ENCODE measurements around the gene CLIC1.

Gene CLIC1

GRCh38 chr6:31728767-31729514 is 7.4 kb downstream of the CLIC1 start, which contains the start of gene DDAH2:
Gene DDAH2 (minus strand): TSS chr6:31729299. CDS start chr6:31729161, 138 bp downstream.
- H3K4me3 ChIP-seq (replicated peaks; ENCODE audit: low read depth, low read length), result peak within 1 kb of the TSS; percentile 64
- TF ChIP-seq, protein P1, sequence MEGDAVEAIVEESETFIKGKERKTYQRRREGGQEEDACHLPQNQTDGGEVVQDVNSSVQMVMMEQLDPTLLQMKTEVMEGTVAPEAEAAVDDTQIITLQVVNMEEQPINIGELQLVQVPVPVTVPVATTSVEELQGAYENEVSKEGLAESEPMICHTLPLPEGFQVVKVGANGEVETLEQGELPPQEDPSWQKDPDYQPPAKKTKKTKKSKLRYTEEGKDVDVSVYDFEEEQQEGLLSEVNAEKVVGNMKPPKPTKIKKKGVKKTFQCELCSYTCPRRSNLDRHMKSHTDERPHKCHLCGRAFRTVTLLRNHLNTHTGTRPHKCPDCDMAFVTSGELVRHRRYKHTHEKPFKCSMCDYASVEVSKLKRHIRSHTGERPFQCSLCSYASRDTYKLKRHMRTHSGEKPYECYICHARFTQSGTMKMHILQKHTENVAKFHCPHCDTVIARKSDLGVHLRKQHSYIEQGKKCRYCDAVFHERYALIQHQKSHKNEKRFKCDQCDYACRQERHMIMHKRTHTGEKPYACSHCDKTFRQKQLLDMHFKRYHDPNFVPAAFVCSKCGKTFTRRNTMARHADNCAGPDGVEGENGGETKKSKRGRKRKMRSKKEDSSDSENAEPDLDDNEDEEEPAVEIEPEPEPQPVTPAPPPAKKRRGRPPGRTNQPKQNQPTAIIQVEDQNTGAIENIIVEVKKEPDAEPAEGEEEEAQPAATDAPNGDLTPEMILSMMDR (IDR thresholded peaks at IDR 0.05; ENCODE audit: insufficient read depth, low read length, poor library complexity, severe bottlenecking), result peak; percentile 92
- no peaks in the 10 kb centered on the region for H3K27me3 ChIP-seq (replicated peaks; ENCODE audit: control insufficient read depth, insufficient read depth, low read length)
- H3K36me3 ChIP-seq (ENCODE audit: control insufficient read depth, insufficient read depth, low read length), result peaks cover 9% of the 10 kb centered on the region
- DNase-seq (ENCODE audit: extremely low read depth, insufficient read length), result no peak

DNA sequence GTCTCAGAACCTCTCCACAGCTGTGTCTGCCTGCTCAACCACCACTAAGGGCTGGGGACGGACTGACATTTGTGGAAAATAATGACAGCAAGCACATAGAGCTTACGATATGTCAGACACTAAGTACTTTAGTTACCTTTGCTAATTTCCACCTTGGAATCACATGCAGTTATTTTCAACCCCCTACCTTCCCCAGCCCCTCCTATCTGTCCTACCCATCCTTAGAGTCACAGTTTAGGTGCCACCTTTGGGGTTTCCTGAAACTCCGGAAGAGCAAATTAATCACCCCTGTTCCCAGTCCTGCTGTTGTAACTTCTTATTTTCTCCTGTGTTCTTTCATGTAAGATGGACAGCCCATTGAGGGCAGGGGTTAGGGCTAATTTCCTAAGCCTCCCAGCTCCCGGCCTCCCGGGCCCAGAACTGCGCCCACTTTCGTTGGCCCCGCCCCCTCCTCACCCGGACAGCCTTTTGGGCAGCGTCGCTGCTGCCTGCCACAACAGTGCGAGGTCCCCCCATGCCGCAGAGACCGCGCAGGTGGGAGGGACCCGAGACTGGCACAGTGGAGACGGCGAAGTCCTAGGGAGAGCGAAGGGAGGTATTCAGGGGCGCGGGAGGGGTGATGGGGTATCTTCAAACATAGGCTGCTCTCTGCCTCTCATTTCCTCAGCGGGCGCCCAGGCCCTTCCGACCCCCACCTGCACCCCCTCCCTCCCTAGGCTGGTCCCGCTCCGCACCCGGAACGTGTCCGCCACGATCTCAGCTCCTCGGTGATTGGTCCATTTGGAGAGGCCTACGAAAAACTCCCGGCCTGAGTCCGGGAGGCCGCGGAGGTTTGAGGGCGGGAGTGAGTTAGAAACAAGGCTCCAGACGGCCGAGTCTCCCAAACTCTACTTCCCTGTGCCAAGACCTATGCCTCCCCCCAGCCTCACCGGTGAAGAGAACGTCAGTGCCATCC is 8.3 kb downstream of the CLIC1 start:
- DNase-seq (ENCODE audit: extremely low read depth, insufficient read length), result peak; percentile 69
- TF ChIP-seq, protein P1 (IDR thresholded peaks at IDR 0.05; ENCODE audit: insufficient read depth, low read length, poor library complexity, severe bottlenecking), result no peak
- Histone ChIP-seq H3K36me3 (ENCODE audit: control insufficient read depth, insufficient read depth, low read length) (peaks cover 4% of the 10 kb centered on the region; the same call in 1 of the 2 replicates), H3K4me3 (replicated peaks; ENCODE audit: low read depth, low read length) (no peak overlapping the region), H3K27me3 (replicated peaks; ENCODE audit: control insufficient read depth, insufficient read depth, low read length) (no peaks in the 10 kb centered on the region)

- H3K36me3 ChIP-seq (ENCODE audit: control insufficient read depth, insufficient read depth, low read length), result peaks cover 4% of the 10 kb centered on the region; the same call in 1 of the 2 replicates
- no peaks in the 10 kb centered on the region for H3K27me3 ChIP-seq (replicated peaks; ENCODE audit: control insufficient read depth, insufficient read depth, low read length)
- TF ChIP-seq, protein P1 (IDR thresholded peaks at IDR 0.05; ENCODE audit: insufficient read depth, low read length, poor library complexity, severe bottlenecking), result no peak
- DNase-seq (ENCODE audit: extremely low read depth, insufficient read length), result no peak
- H3K4me3 ChIP-seq (replicated peaks; ENCODE audit: low read depth, low read length), result no peak overlapping the region
Observed at GRCh38 chr6:31727034-31727716, 9.2 kb downstream of the CLIC1 start.

- no peak for DNase-seq (ENCODE audit: extremely low read depth, insufficient read length)
- no peak overlapping the region for H3K4me3 ChIP-seq (replicated peaks; ENCODE audit: low read depth, low read length)
- TF ChIP-seq, protein P1 (IDR thresholded peaks at IDR 0.05; ENCODE audit: insufficient read depth, low read length, poor library complexity, severe bottlenecking), result no peak
- no peaks in the 10 kb centered on the region for H3K36me3 ChIP-seq (ENCODE audit: control insufficient read depth, insufficient read depth, low read length)
- H3K27me3 ChIP-seq (replicated peaks; ENCODE audit: control insufficient read depth, insufficient read depth, low read length), result no peaks in the 10 kb centered on the region
Observed at GRCh38 chr6:31725502-31726350, 10.6 kb downstream of the CLIC1 start.

Measured in GM06990 (cell line).